ENCODE measurements around the gene CHN1.

DNA sequence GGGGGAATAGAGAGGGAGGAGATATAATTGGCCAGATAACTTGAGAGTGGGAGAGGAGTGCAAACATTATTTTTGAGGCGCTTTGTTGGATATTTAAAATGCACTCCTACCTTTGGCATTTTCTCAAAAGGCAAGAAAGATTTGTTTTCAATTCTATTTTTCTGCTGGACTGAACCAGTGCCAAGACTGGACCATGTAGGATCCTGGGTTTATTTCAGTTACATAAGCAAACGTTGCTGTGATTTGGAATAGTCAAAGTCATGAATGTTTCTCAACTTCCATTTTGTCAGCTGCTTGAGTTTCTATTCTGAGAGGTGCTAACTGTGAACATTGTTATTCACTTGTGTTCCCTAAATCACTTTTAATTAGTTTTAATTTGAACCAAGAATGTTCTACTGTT lies 232.0 kb downstream of the CHN1 start:
- TF ChIP-seq, protein P1, sequence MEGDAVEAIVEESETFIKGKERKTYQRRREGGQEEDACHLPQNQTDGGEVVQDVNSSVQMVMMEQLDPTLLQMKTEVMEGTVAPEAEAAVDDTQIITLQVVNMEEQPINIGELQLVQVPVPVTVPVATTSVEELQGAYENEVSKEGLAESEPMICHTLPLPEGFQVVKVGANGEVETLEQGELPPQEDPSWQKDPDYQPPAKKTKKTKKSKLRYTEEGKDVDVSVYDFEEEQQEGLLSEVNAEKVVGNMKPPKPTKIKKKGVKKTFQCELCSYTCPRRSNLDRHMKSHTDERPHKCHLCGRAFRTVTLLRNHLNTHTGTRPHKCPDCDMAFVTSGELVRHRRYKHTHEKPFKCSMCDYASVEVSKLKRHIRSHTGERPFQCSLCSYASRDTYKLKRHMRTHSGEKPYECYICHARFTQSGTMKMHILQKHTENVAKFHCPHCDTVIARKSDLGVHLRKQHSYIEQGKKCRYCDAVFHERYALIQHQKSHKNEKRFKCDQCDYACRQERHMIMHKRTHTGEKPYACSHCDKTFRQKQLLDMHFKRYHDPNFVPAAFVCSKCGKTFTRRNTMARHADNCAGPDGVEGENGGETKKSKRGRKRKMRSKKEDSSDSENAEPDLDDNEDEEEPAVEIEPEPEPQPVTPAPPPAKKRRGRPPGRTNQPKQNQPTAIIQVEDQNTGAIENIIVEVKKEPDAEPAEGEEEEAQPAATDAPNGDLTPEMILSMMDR (IDR thresholded peaks at IDR 0.05), result no peak
- TF ChIP-seq POLR2A (IDR thresholded peaks at IDR 0.05), result no peak
